ENCODE data around the gene ZBTB45. TPM values are rescaled to one million over a fixed set of nuclear protein-coding genes. Genes with fewer than 3 reads are reported as not detected.

The ZBTB45 gene
- total RNA-seq, 1 experiment from 2014 or later = 5.5 TPM

DNA sequence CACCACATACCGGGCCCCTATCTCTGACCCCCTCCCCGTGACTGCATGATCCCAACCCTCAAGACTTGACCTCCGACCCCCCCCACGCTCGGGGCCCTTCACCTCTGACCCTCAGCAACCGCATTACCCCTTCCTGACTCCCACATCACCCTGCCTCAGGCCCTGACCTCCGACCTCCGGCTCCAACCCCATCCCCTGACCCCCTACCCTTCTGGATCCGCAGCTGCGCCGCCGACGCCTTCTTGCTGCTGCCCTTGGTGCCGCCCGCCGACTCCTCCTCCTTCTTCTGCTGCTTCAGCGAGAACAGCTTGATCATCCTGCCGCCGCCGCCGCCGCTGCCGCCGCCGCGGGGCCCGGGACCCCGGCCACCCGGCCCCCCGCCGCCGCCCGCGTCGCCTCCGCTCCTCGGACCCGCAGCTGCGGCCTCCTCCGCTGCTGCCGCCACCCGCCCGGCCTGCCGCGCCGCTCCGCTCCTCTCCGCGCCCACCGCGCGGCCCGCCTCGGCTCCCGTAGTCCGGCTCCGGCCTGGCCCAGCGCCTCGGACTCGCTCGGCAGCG is 38.5 kb upstream of the ZBTB45 start, which contains the start of gene UBE2M:
UBE2M (minus strand) TSS at position 546 of the 557 bp plus-strand sequence; CDS start at position 316, 230 bp downstream.
- H3K4me3 ChIP-seq = peak within 1 kb of the TSS; percentile 62
- peaks cover 9% of the 10 kb centered on the region for H3K36me3 ChIP-seq
- no peaks in the 10 kb centered on the region for H3K9me3 ChIP-seq (replicated peaks)
- no peaks in the 10 kb centered on the region for H3K27me3 ChIP-seq
- DNase-seq = peak; percentile 48 to 60
- peaks cover 3% of the 10 kb centered on the region; the same call in 1 of the 2 replicates for H3K4me1 ChIP-seq
- peak within 1 kb of the TSS; percentile 84 for H3K27ac ChIP-seq

DNA sequence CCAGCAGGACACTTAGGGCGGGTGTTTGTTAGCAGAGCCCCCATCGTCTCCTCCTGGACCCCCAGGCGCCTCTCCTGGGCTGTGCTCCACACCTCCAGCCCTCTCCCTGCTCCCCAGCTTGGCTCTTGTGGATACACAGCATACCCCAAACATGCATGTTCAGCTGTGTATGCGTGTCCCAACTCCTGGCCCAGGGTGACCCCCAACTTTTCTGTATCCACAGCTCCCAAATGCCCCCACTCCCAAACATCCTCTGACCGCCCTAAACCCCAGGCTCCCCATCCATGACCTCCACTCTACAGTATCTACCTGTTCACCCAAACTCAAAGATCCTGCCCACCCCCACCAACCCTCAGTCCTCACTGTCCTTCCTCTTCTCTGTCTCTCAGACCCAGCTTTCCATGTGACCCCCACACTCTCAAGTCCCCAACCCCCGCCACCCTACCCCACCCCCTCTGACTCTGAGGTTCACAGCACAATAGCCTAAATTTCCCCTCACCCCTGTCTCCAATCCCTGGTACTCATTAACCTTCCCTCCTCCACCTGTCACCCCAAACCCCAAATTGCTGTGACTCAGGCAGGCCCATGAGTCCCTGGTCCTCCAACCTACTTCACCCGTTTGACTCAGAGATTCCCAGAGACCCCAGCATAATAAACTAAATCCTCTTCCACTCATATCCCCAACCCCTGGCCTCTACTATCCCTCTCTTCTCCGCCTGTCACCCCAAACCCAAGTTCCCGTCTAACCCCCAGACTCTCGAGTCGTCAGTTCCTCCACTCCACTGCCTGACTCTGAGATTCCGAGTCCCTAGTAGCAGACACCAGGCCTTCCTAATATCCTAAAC is 37.8 kb upstream of the ZBTB45 start:
- H3K9me3 ChIP-seq (replicated peaks) = no peaks in the 10 kb centered on the region
- DNase-seq = no peak
- H3K4me1 ChIP-seq = peaks cover 3% of the 10 kb centered on the region; the same call in 1 of the 2 replicates
- no peaks in the 10 kb centered on the region for H3K27me3 ChIP-seq
- peak overlapping the region; percentile 41 for H3K27ac ChIP-seq
- H3K36me3 ChIP-seq = peaks cover 14% of the 10 kb centered on the region
- peak overlapping the region; percentile 62 for H3K4me3 ChIP-seq

GRCh38 chr19:58556622-58557220 is 37.1 kb upstream of the ZBTB45 start:
- H3K27me3 ChIP-seq = no peaks in the 10 kb centered on the region
- no peak for DNase-seq
- peaks cover 20% of the 10 kb centered on the region for H3K36me3 ChIP-seq
- no peak overlapping the region for H3K4me3 ChIP-seq
- H3K4me1 ChIP-seq = peaks cover 3% of the 10 kb centered on the region; the same call in 1 of the 2 replicates
- no peak overlapping the region for H3K27ac ChIP-seq
- no peaks in the 10 kb centered on the region for H3K9me3 ChIP-seq (replicated peaks)

- H3K27ac ChIP-seq = no peak overlapping the region
- no peaks in the 10 kb centered on the region for H3K9me3 ChIP-seq (replicated peaks)
- no peak overlapping the region for H3K4me3 ChIP-seq
- DNase-seq = no peak
- H3K36me3 ChIP-seq = peaks cover 26% of the 10 kb centered on the region
- H3K4me1 ChIP-seq = peaks cover 3% of the 10 kb centered on the region; the same call in 1 of the 2 replicates
- H3K27me3 ChIP-seq = no peaks in the 10 kb centered on the region
These were observed 36.5 kb upstream of the ZBTB45 start for GRCh38 chr19:58555920-58556621.

DNA sequence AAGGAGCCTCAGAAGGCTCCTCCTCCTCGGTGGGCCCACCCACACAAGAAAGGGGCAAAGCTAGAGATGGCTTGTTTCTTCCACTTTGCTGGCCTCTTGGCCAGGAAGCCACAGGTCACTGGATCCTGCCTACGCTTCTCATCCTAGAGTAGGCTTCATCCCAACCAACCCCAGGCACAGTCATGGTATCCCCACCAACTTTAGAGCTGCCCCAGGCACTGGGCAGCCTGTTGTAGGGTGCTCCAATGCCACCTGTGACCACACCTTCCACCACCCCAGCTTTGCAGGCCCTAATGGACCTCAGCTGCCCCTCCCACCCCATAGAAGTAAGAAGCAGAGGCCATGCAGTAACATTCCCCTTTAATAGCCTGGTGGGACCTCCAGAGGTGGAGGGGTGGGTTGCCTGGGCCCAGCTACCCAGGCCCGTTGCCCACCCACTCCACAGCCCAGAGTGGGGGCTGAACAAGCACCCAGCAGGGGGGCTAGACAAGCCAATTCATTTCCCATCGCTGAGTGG is 35.8 kb upstream of the ZBTB45 start:
- Histone ChIP-seq H3K27me3 (no peaks in the 10 kb centered on the region), H3K4me3 (peak overlapping the region; percentile 60), H3K27ac (peak overlapping the region; percentile 32; the same call in 1 of the 2 replicates), H3K9me3 (replicated peaks) (no peaks in the 10 kb centered on the region), H3K4me1 (peaks cover 3% of the 10 kb centered on the region; the same call in 1 of the 2 replicates), H3K36me3 (peaks cover 33% of the 10 kb centered on the region)
- DNase-seq = no peak

DNA sequence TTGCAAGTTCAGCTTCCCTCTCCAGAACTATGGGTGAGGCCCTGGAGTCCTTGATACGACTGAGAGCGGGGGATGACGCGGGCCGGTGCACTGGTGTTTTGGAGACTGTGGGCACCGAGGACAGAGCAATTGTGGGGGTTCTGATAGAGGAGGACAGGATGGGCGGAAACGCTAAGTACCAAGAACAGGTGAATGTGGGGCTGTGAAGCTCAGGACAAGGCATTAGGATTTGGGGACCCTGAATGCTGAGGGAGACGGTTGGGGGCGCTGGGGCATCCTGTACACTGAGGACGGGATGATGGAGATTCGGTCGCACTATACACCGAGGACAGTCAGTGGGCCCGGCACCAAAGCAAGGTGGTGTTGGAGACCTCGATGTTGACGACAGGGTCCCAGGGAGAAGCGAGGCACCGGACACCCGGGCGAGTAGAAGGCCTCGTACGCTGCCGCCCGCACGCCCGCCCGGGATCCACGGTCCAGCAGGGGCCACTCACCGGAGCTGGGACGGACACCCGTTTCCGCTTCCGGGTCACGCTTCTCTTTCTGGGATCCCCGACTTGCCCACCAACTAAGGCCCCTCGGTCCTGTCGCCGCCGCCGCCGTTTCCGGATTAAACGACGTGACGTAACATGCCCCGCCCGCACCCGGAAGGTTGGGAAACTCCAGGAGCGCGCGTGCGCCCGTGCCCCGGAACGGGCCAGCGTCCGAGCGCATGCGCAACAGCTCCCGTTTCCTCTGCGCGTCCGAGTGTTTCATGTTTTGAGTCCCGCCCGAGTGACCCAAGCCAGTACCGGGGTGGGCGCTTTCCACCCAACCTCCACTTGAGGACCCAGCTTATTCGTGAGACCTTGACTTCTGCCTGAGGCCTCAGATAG is 35.1 kb upstream of the ZBTB45 start, which contains the start of gene CHMP2A:
CHMP2A (minus strand) TSS at position 612 of the 875 bp plus-strand sequence. CDS start 893 bp downstream, outside the sequence.
- Histone ChIP-seq H3K9me3 (replicated peaks) (no peaks in the 10 kb centered on the region), H3K4me1 (peaks cover under 1% of the 10 kb centered on the region; the same call in 1 of the 2 replicates), H3K4me3 (peak within 1 kb of the TSS; percentile 60), H3K36me3 (peaks cover 40% of the 10 kb centered on the region), H3K27ac (peak within 1 kb of the TSS; percentile 32; the same call in 1 of the 2 replicates), H3K27me3 (no peaks in the 10 kb centered on the region)
- peak; percentile 95 to 97 for DNase-seq

DNA sequence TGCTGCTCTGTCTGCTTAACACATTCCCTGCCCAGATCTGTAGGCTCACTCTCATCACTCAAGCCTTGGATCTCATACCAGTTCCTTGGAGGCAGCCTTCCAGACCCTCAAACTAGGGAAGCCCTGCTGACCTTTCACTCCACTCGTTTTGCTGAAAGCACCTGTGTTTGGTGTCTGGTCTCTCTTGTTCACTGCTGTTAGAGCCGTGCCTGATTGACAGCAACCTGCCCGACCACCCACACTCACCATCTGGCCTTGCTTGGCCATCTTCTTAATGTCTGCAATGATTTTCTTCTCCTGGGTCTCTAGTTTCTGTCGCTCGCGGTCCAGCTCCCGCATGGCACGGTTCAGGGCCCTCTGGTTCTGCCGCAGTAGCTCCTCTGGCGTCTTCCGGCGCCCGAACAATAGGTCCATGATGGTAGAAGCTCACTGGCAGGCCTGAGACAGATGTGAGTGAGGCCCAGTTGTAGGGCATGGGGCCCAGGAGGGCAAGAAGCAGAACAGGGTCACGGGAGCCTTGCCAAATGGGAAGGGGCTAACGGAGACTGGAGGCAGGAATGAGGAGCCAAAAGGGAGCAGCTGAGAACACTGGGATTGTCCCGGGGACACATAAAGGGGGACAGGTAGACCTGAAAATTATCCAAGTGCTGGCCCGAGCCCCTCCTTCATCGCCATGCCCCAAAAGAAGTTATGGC is 34.3 kb upstream of the ZBTB45 start:
- Histone ChIP-seq H3K27ac (peak overlapping the region; percentile 32; the same call in 1 of the 2 replicates), H3K9me3 (replicated peaks) (no peaks in the 10 kb centered on the region), H3K36me3 (peaks cover 48% of the 10 kb centered on the region), H3K27me3 (no peaks in the 10 kb centered on the region), H3K4me1 (no peaks in the 10 kb centered on the region; the same call in 1 of the 2 replicates), H3K4me3 (peak overlapping the region; percentile 60)
- DNase-seq = peak in 1 of 2 experiments; percentile 26

GRCh38 chr19:58552655-58553054 is 33.0 kb upstream of the ZBTB45 start:
- Histone ChIP-seq H3K36me3 (peaks cover 61% of the 10 kb centered on the region), H3K4me1 (no peaks in the 10 kb centered on the region; the same call in 1 of the 2 replicates), H3K4me3 (no peak overlapping the region), H3K9me3 (replicated peaks) (no peaks in the 10 kb centered on the region), H3K27ac (no peak overlapping the region), H3K27me3 (no peaks in the 10 kb centered on the region)
- no peak for DNase-seq

DNA sequence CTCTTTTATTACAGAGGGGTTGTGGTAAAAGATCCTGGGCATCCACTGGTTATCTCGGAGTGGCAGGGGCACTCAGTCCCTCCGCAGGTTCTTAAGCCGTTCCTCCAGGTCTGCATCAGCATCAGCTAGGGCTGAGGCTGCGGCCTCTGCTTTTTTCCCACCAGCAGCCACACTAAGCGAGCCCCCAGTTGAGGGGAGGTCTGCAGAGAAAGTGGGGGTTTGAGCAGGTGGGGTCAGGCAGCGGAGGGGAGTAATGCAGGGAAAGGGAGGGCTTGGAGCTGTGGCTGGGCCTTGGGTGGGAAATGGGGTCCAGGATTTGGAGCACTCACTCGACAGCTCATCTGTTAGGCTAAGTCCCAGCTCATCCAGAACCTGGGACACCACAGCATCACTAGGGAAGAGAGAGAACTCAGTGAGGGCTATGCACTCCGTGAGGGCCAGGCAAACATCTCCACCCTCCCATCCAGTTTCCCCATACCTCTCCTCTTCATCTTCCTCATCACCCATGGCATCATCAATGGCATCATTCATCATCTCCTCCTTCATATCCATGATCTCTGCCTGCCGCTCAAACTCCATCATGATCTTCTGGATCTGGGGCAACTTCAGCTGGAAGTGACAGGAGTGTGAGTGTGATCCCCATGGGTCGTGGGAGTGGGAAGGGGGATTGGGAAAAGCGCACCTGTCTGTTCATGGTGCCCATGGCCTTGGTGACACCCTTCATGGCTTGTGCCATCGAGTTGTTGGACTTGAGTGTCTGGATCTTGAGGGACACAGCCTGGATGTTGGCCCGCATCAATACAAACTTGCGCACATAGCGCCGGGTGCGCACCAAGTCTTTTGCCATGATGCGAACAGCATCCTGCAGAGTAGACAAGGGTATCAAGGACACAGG is 32.2 kb upstream of the ZBTB45 start:
- Histone ChIP-seq H3K36me3 (peaks cover 67% of the 10 kb centered on the region), H3K27ac (no peak overlapping the region), H3K4me3 (no peak overlapping the region), H3K27me3 (no peaks in the 10 kb centered on the region), H3K4me1 (no peaks in the 10 kb centered on the region; the same call in 1 of the 2 replicates), H3K9me3 (replicated peaks) (no peaks in the 10 kb centered on the region)
- DNase-seq = no peak

DNA sequence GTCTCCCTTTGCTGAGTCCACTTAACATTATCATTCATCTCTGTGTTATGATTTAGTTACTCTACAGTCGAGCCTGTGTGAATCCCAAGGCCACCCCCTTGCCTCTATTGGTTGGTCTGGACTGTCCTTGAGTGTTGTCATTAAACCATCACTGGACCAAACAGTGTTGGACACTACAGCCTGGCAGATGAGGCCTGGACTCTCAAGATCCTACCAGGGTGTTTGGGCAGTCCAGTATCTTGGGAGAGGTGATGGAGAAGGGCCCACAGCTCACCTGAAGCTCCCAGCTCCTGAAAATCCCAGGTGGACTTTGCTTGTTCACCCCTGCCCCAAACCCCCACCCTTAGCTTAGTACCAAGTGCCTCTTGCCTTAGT is 31.5 kb upstream of the ZBTB45 start:
- no peak overlapping the region for H3K4me3 ChIP-seq
- H3K36me3 ChIP-seq = peaks cover 67% of the 10 kb centered on the region
- H3K9me3 ChIP-seq (replicated peaks) = no peaks in the 10 kb centered on the region
- H3K27ac ChIP-seq = no peak overlapping the region
- no peaks in the 10 kb centered on the region for H3K27me3 ChIP-seq
- DNase-seq = no peak
- peaks cover 5% of the 10 kb centered on the region; the same call in 1 of the 2 replicates for H3K4me1 ChIP-seq

DNA sequence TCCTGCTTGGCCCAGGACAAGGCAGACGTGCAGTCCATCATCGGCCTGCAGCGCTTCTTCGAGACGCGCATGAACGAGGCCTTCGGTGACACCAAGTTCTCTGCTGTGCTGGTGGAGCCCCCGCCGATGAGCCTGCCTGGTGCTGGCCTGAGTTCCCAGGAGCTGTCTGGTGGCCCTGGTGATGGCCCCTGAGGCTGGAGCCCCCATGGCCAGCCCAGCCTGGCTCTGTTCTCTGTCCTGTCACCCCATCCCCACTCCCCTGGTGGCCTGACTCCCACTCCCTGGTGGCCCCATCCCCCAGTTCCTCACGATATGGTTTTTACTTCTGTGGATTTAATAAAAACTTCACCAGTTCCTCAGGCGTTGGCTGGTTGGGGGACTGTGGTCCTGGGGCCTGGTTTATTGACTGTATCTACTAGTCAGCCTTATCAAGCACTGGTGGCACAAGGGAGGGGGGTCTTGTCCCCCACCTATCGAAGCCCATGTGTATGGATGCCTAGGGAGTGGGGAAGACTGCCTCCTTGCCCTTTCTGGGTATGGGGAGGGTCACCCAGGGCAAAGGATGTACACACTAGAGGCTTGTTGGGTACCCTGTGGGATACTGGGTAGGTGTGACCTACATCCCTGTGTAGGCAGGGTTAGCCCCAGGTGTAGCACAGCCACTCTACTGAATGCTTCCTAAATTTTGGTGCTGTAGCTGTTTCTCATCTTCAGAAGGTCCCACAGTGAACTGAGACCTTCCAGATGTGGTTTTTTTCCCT is 30.9 kb upstream of the ZBTB45 start:
- no peaks in the 10 kb centered on the region for H3K9me3 ChIP-seq (replicated peaks)
- DNase-seq = no peak
- H3K4me3 ChIP-seq = no peak overlapping the region
- H3K27ac ChIP-seq = no peak overlapping the region
- no peaks in the 10 kb centered on the region; the same call in 1 of the 2 replicates for H3K27me3 ChIP-seq
- peaks cover 7% of the 10 kb centered on the region; the same call in 1 of the 2 replicates for H3K4me1 ChIP-seq
- H3K36me3 ChIP-seq = peaks cover 72% of the 10 kb centered on the region
